Activated gamma-delta T cell (primary cell): ENCODE data around the gene GNLY.

Experiments
- DNase-seq: peaks from one replicate; lab custom pipeline; 2025; lab: John Stamatoyannopoulos, UW

The GNLY gene

DNA sequence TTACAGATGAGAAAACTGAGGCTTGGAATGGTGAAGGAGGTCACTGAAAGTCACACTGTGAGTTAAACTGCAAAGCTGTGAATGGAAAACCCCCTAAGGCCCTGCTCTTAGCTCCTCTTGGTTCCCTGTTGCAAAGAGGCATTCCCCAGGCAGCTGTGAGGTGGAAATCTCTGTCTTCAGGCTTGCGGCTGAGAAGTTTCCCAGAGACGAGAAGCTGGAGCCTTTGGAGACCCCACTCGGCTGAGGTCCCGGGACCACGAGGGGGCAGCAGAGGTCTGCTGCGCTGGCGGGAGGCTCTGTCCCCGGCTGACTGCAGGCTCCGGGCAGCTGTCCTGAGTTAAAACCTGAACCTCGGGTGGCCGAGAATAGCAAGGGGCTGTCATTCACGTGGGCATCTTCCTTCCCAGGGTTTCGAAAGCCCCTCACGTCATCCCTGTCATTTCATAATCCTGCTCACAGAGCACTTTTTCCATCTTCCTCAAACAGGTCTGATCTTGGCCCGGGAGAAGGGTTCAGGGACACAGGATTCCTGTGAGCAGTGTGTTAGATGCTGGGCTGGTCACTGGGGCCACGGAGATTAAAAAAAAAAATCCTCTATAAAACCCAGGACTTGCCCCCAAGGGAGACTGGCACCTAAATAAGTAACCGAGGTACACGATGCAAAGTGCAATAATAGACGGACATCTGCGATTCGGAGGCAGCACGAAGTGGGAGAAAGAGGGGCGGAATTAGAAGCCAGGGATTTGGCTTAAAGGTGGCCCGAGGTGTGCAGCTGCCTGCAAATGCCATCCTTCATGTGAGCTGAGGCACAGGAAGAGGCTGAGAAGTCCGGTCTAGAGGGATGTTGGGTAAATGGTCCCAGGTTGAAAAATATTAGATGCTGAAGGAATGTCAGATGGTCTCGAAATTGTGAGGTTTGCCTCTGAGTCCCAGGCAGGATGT, 35.0 kb downstream of the GNLY start:
- DNase-seq: peak; percentile 25

DNA sequence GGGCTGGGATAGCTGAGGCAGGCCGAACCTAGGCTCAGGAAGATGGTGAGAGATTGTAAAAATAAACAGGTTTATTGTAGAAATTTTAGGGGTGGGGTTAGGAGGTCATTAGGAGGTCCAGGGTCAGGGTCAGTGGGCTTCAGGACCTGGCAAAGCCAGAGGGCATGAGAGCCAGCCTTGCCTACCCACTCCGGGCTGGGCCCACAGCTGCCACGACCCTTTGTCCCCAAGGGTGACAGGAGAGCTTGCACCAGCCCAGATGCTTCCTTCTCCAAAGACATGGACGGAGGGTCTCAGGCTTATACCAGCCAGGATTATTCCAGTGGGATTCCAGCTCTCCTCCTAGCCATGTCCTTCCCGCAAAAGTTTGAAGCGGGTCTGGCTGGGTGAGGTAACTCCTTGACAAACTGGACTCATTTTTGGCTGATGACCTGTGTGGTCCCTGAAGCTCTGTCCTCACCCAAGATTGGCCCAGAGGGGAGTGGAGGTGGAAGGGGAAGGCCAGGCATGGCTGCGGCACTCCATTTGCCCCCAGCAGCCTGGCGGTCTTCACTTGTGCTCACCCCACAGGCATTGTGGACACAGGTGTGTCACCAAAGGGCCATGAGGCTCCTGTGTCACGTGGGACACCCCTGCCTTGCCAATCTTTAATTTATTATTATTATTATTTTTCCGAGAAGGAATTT, 35.8 kb downstream of the GNLY start:
- no peak for DNase-seq

GRCh38 chr2:85730686-85731230, 36.6 kb downstream of the GNLY start:
- DNase-seq: no peak

GRCh38 chr2:85731606-85732005, 37.4 kb downstream of the GNLY start:
- DNase-seq: no peak

- no peak for DNase-seq
These were observed 38.4 kb downstream of the GNLY start for GRCh38 chr2:85732467-85733120.

- DNase-seq: no peak
These were observed 39.2 kb downstream of the GNLY start for GRCh38 chr2:85733121-85733960.

DNA sequence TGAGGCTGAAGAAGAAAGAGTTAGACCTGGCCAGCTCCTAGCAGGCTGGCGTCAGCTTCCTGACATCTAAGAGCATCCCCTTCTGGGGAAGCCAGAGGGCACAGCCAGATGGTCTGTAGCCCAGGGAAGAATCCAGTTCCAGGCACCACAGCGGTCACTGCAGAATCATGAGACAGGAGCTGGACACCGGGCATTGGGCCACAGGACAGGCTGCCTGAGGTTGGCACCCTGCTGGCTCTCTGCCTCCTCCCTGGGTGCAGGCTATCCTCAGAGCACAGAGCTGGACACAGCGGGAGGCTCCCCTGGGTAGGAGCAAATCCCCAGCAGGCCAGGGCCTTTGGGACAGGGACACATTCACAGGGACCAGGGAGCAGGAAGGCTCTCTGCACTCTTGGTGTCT, 39.9 kb downstream of the GNLY start:
- DNase-seq: no peak

DNA sequence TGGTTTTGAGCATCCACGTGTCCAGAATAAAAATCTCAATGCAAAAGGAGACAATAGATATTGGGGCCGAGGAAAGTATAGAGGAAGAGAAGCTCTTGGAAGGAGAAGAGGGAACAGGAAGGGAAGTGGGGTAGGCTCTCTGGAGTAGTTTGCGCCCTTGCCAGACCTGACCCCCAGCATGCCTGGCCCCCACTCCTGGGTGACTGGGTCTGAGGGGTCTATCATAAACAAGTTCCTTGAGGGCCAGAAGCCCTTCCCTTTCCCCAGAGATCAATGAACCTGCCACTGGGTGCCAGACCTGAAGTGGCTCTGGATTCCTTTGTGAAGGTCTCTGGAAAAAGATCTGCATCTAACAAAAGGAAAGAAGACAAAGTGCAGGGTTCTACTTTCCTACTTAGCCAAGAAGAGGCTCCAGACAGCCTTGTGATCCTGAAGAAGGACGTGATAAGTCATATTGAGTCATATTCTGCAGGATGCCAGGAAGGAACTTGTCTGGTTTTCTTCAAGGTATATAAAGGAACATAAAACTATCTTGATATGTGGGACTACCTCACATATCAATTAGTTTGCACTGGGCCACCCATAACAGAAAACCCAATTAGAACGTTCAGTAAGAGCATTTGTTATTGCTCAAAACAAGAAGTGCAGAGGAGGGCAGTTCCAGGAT, 40.9 kb downstream of the GNLY start:
- DNase-seq: no peak

DNA sequence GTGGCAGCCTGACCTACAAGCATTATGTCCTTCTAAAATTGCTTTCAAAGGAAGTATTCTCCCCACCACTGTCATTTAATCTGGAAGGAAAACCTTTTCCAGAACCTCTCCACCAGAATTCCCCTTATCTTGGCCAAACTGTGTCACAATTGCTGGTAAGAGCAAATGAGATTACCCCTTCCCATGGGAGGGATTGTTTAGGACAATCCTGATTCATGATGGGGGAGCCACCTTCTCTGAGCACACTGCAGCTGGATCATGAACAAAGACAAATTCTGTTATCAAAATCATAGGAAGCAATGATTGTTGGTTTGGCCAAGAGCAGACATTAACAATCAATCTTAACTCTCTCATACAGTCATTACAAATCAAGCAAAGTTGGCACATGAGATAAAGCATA, 41.5 kb downstream of the GNLY start:
- DNase-seq: no peak

GRCh38 chr2:85736456-85737355, 42.5 kb downstream of the GNLY start:
- DNase-seq: no peak

GRCh38 chr2:85737481-85737880, 43.3 kb downstream of the GNLY start:
- no peak for DNase-seq

DNA sequence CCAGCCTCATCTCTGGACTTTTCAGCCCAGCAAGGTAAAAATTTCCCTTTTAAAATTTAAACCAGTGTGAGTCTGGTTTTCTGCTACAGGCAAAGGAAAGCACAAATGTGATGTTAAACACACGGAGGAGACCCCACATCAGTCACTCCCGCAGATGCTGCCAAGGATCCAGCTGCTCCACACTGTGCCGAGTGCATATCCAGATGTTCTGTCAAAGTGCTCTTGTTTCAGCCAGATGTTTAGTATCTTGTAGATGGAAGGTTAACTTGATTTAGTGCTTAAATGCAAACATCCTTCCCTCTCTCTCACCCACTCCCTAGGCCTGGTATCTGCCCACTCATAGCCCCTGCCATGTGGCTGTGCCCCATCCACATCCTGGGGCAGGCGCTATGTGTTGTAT, 43.8 kb downstream of the GNLY start:
- no peak for DNase-seq

- no peak for DNase-seq
These were observed 46.0 kb downstream of the GNLY start for GRCh38 chr2:85740193-85740592.

GRCh38 chr2:85741211-85741832, 47.2 kb downstream of the GNLY start:
- DNase-seq: no peak

DNA sequence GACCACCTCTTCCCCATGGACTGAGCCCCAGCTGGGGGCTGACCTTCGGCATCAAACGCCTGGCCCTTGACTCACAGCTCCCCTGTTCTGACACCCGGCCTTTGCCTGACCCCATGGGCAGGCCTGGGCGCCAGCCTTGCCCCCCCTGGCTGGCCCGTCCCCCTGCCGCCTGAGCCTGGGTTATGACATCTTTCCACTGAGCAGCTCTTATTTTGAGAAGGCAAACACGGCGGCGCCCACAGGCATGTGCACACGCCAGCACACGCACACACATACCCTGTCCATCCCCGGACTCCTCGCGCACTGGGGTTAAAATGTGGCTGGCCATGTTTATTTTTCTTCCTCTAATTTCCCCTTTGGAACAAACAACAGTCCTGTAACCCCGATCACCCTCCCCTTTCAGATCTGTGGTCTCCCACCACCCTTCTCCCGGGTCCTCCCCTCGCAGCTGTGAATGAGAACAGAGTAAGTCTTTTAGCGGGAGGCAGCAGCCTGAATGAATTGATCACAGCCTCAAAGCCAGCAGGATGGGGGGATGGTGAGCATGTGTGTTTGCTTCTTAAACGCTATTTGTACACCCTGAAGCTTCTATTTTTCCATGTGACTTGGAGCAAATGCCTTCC, 47.8 kb downstream of the GNLY start:
- no peak for DNase-seq

- DNase-seq: no peak
These were observed 49.3 kb downstream of the GNLY start for GRCh38 chr2:85743304-85743978.

- DNase-seq: no peak
These were observed 49.9 kb downstream of the GNLY start for GRCh38 chr2:85744055-85744454.
